ENCODE results near the gene NUB1.
A peak's percentile ranks its signal among the peaks of the same experiment; 100 is the strongest.

The NUB1 gene

DNA sequence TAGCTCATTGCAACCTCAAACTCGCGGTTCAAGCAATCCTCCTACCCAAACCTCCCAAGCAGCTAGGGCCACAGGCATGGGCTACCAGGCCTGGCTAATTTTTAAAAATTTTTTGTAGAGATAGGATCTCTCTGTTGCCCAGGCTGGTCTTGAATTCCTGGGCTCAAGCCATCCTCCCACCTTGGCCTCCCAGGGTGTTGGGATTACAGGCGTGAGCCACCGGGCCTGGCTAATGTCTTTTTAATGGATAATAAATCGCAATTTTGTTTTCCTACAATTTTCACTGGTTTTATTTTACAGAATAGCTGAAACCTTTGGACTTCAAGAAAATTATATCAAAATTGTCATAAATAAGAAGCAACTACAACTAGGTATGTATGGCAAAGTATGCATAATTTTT lies 10.9 kb downstream of the NUB1 start:
- TF ChIP-seq YY1 (IDR thresholded peaks at IDR 0.05; ENCODE audit: insufficient read depth, insufficient read length), result no peak
- TF ChIP-seq ZNF274 (IDR thresholded peaks at IDR 0.05; ENCODE audit: low read depth, low read length), result no peak
- no peak for TF ChIP-seq SUZ12 (IDR thresholded peaks at IDR 0.05; ENCODE audit: extremely low read depth, insufficient read depth, insufficient read length)
- Histone ChIP-seq H3K36me3 (ENCODE audit: insufficient read depth, insufficient read length, low read length) (peaks cover 60% of the 10 kb centered on the region), H3K9ac (ENCODE audit: insufficient read length, low read depth) (no peak overlapping the region)

DNA sequence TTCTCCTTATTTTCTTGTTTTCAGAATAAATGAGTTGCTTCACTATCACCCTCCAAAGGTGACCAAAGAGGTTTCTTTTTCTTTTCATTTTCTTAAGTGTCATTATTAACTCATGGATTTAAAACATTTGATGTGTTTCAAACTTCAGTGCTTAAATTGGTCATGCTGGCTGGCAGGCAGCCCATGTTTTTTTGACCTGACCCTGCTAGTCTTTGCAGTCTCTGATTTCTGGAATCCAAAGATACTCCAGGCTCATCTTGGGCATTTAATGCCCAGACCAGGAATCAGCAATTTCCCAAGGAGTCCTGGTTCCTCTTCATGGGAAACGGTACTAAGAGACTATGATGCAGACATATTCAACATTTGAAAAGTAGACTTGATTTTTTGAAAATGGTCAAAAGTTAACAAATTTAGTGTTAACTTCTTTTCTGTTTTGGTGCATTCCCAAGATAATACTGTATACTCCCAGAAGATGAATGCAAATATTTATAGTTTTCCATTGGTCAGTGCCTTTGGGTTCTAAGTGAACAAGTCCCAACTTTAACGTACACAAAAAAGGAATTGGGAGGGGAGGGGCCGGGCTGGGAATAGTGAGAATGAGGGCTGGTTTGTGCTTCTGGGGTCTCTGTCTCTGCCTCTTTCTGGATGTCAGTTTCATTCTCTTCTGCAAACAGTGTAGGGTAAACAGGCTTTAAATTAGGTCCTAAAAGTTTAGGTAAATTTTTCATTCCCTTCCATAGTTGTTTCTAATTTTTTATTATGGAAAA lies 19.8 kb downstream of the NUB1 start:
- no peak overlapping the region for H3K9ac ChIP-seq (ENCODE audit: insufficient read length, low read depth)
- peaks cover 28% of the 10 kb centered on the region for H3K36me3 ChIP-seq (ENCODE audit: insufficient read depth, insufficient read length, low read length)
- H3K4me1 ChIP-seq (ENCODE audit: insufficient read depth, insufficient read length), result no peaks in the 10 kb centered on the region
- H3K4me3 ChIP-seq (ENCODE audit: insufficient read length, low read depth), result no peak overlapping the region
- H3K27me3 ChIP-seq (ENCODE audit: insufficient read depth, insufficient read length), result no peaks in the 10 kb centered on the region
- TF ChIP-seq YY1 (IDR thresholded peaks at IDR 0.05; ENCODE audit: insufficient read depth, insufficient read length) (no peak), ZNF274 (IDR thresholded peaks at IDR 0.05; ENCODE audit: low read depth, low read length) (no peak), SUZ12 (IDR thresholded peaks at IDR 0.05; ENCODE audit: extremely low read depth, insufficient read depth, insufficient read length) (no peak)
- no peaks in the 10 kb centered on the region for H3K9me3 ChIP-seq (ENCODE audit: insufficient read depth, low read length)
- no peak for DNase-seq (ENCODE audit: low read depth, low spot score)

More for the DNA sequence above, 10.9 kb downstream of the NUB1 start:
- DNase-seq (ENCODE audit: low read depth, low spot score), result no peak
- no peaks in the 10 kb centered on the region for H3K4me1 ChIP-seq (ENCODE audit: insufficient read depth, insufficient read length)
- H3K27me3 ChIP-seq (ENCODE audit: insufficient read depth, insufficient read length), result no peaks in the 10 kb centered on the region
- no peaks in the 10 kb centered on the region for H3K9me3 ChIP-seq (ENCODE audit: insufficient read depth, low read length)
- no peak overlapping the region for H3K4me3 ChIP-seq (ENCODE audit: insufficient read length, low read depth)

DNA sequence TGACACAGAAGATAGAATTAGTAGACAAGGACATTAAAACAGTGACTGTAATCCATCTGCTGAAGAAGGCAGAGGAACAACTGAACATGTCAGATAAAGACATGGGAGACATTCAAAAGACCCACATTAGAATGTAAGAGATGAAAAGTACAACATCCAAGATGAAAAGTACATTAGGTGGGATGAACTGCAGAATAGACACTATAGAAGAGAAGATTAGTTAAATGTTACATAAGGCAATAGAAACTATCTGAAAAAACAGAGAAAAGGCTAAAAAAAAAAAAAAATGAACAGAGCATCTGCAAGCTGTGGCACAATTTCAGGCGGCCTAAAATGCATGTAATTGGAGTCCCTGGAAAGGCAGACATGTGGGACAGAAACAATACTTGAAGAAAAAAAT lies 21.6 kb downstream of the NUB1 start:
- H3K36me3 ChIP-seq (ENCODE audit: insufficient read depth, insufficient read length, low read length), result peaks cover 22% of the 10 kb centered on the region
- TF ChIP-seq SUZ12 (IDR thresholded peaks at IDR 0.05; ENCODE audit: extremely low read depth, insufficient read depth, insufficient read length) (no peak), ZNF274 (IDR thresholded peaks at IDR 0.05; ENCODE audit: low read depth, low read length) (no peak), YY1 (IDR thresholded peaks at IDR 0.05; ENCODE audit: insufficient read depth, insufficient read length) (no peak)
- no peak overlapping the region for H3K4me3 ChIP-seq (ENCODE audit: insufficient read length, low read depth)
- no peaks in the 10 kb centered on the region for H3K9me3 ChIP-seq (ENCODE audit: insufficient read depth, low read length)
- no peak overlapping the region for H3K9ac ChIP-seq (ENCODE audit: insufficient read length, low read depth)
- H3K4me1 ChIP-seq (ENCODE audit: insufficient read depth, insufficient read length), result no peaks in the 10 kb centered on the region
- H3K27me3 ChIP-seq (ENCODE audit: insufficient read depth, insufficient read length), result no peaks in the 10 kb centered on the region
- no peak for DNase-seq (ENCODE audit: low read depth, low spot score)

DNA sequence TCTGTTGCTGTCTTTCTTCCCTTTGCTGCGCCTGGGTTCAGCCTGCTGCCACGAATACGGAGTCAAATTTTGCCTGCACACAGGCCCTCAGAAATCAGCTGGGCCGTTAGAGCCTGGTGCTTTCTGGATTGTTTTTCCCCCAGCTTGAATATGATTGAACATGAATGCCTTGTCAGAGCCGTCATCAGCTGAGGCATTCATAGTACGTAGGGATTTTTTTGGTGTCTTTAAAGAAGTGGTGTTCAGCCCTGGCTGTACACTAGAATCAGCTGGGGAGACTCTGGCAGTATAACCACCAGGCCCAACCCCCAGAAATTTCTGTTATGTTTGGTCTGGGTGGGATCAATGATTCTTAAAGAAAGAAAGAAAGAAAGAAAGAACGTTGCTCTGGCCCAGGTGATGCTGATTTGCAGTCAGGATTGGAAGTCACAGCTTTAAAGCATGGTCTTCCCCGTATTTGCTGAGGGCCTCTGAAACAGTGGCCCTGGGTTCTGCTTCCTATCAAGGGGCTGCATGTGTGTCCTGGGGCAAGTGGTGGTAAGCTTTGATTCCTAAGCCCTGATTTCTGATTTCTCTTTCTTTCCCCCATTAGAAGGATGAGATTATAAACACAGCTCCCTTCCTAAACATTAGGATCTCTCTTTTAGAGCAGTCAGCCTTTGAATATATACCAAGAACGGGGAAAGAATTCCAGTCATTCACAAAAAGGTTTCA lies 24.7 kb downstream of the NUB1 start:
- peak overlapping the region; percentile 38 for H3K9ac ChIP-seq (ENCODE audit: insufficient read length, low read depth)
- H3K36me3 ChIP-seq (ENCODE audit: insufficient read depth, insufficient read length, low read length), result peaks cover 17% of the 10 kb centered on the region
- no peaks in the 10 kb centered on the region for H3K9me3 ChIP-seq (ENCODE audit: insufficient read depth, low read length)
- H3K27me3 ChIP-seq (ENCODE audit: insufficient read depth, insufficient read length), result no peaks in the 10 kb centered on the region
- no peak for DNase-seq (ENCODE audit: low read depth, low spot score)
- TF ChIP-seq YY1 (IDR thresholded peaks at IDR 0.05; ENCODE audit: insufficient read depth, insufficient read length) (no peak), SUZ12 (IDR thresholded peaks at IDR 0.05; ENCODE audit: extremely low read depth, insufficient read depth, insufficient read length) (no peak), ZNF274 (IDR thresholded peaks at IDR 0.05; ENCODE audit: low read depth, low read length) (no peak)
- no peak overlapping the region for H3K4me3 ChIP-seq (ENCODE audit: insufficient read length, low read depth)
- H3K4me1 ChIP-seq (ENCODE audit: insufficient read depth, insufficient read length), result no peaks in the 10 kb centered on the region

- H3K4me1 ChIP-seq (ENCODE audit: insufficient read depth, insufficient read length), result no peaks in the 10 kb centered on the region
- H3K36me3 ChIP-seq (ENCODE audit: insufficient read depth, insufficient read length, low read length), result peaks cover 17% of the 10 kb centered on the region
- no peak overlapping the region for H3K9ac ChIP-seq (ENCODE audit: insufficient read length, low read depth)
- no peak for DNase-seq (ENCODE audit: low read depth, low spot score)
- no peak overlapping the region for H3K4me3 ChIP-seq (ENCODE audit: insufficient read length, low read depth)
- TF ChIP-seq ZNF274 (IDR thresholded peaks at IDR 0.05; ENCODE audit: low read depth, low read length), result no peak
- no peaks in the 10 kb centered on the region for H3K9me3 ChIP-seq (ENCODE audit: insufficient read depth, low read length)
- H3K27me3 ChIP-seq (ENCODE audit: insufficient read depth, insufficient read length), result no peaks in the 10 kb centered on the region
Measured at GRCh38 chr7:151366880-151367222, 25.2 kb downstream of the NUB1 start.

DNA sequence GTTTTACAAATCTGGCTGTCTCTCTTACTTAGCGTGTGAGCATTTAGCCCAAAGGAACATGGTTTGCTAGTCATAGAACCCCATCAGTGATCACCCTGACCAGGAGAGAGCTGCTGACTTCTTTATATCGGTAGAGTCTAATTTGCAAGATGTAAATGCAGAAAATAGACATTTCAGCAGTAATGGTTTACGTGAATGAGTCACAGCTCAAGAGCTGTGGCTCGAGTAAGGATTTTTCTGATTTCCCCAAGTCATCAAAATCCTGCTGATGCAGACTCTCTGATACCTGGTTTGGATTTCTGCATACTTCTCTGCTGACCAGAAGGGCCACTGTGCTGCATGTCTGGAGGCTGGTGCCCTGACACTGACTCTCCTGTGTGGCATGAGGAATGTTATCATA lies 25.7 kb downstream of the NUB1 start:
- Histone ChIP-seq H3K4me3 (ENCODE audit: insufficient read length, low read depth) (no peak overlapping the region), H3K36me3 (ENCODE audit: insufficient read depth, insufficient read length, low read length) (peaks cover 14% of the 10 kb centered on the region), H3K27me3 (ENCODE audit: insufficient read depth, insufficient read length) (no peaks in the 10 kb centered on the region), H3K9ac (ENCODE audit: insufficient read length, low read depth) (no peak overlapping the region), H3K4me1 (ENCODE audit: insufficient read depth, insufficient read length) (no peaks in the 10 kb centered on the region), H3K9me3 (ENCODE audit: insufficient read depth, low read length) (no peaks in the 10 kb centered on the region)
- TF ChIP-seq ZNF274 (IDR thresholded peaks at IDR 0.05; ENCODE audit: low read depth, low read length), result no peak
- no peak for TF ChIP-seq YY1 (IDR thresholded peaks at IDR 0.05; ENCODE audit: insufficient read depth, insufficient read length)
- TF ChIP-seq SUZ12 (IDR thresholded peaks at IDR 0.05; ENCODE audit: extremely low read depth, insufficient read depth, insufficient read length), result no peak
- DNase-seq (ENCODE audit: low read depth, low spot score), result no peak

- DNase-seq (ENCODE audit: low read depth, low spot score), result peak; percentile 84
- Histone ChIP-seq H3K4me1 (ENCODE audit: insufficient read depth, insufficient read length) (peaks cover 6% of the 10 kb centered on the region), H3K9ac (ENCODE audit: insufficient read length, low read depth) (no peak overlapping the region), H3K4me3 (ENCODE audit: insufficient read length, low read depth) (no peak overlapping the region), H3K9me3 (ENCODE audit: insufficient read depth, low read length) (no peaks in the 10 kb centered on the region), H3K36me3 (ENCODE audit: insufficient read depth, insufficient read length, low read length) (peaks cover 9% of the 10 kb centered on the region), H3K27me3 (ENCODE audit: insufficient read depth, insufficient read length) (no peaks in the 10 kb centered on the region)
- no peak for TF ChIP-seq ZNF274 (IDR thresholded peaks at IDR 0.05; ENCODE audit: low read depth, low read length)
- no peak for TF ChIP-seq YY1 (IDR thresholded peaks at IDR 0.05; ENCODE audit: insufficient read depth, insufficient read length)
- no peak for TF ChIP-seq SUZ12 (IDR thresholded peaks at IDR 0.05; ENCODE audit: extremely low read depth, insufficient read depth, insufficient read length)
Measured at GRCh38 chr7:151368136-151368571, 26.5 kb downstream of the NUB1 start.

Data from NT2/D1 (cell line).